ENCODE measurements around the gene HENMT1. TPM values are rescaled to one million over a fixed set of nuclear protein-coding genes. Genes with fewer than 3 reads are reported as not detected.
A peak's percentile ranks its signal among the peaks of the same experiment; 100 is the strongest.

Gene HENMT1
- total and polyA plus RNA-seq, 9 of the 15 experiments (the other 6 are each of a cell fraction or from before 2014, with no cell fraction given) = not detected

GRCh38 chr1:108691942-108692723, 31.2 kb upstream of the HENMT1 start, which contains the start of gene PRPF38B (continued):
- no peak; the same call in 1 of the 2 replicates for TF ChIP-seq NR4A1 (CRISPR knock-in tag; IDR thresholded peaks at IDR 0.05)
- peak; percentile 39; the same call in 1 of the 2 replicates for TF ChIP-seq NR4A1 (tag; IDR thresholded peaks at IDR 0.05)
- no peak for TF ChIP-seq TAF15 (IDR thresholded peaks at IDR 0.05; ENCODE audit: low read depth, low read length)
- TF ChIP-seq FOXP1 (CRISPR knock-in tag; IDR thresholded peaks at IDR 0.05) = no peak
- TF ChIP-seq BHLHE40 (IDR thresholded peaks at IDR 0.05; ENCODE audit: low read length) = peak; percentile 4; the same call in 1 of the 2 replicates
- TF ChIP-seq NR2C1 (IDR thresholded peaks at IDR 0.05) = peak; percentile 80
- no peak; the same call in none of the 2 replicates for TF ChIP-seq NR2C1 (tag; IDR thresholded peaks at IDR 0.05)
- peak; percentile 88 for TF ChIP-seq POLR2AphosphoS2 (IDR thresholded peaks at IDR 0.05; ENCODE audit: low read length)
- TF ChIP-seq SMAD1 (IDR thresholded peaks at IDR 0.05; ENCODE audit: low read depth, low read length, partially characterized antibody) = peak; percentile 84
- no peak for TF ChIP-seq EWSR1 (IDR thresholded peaks at IDR 0.05; ENCODE audit: borderline replicate concordance, low read depth, partially characterized antibody)
- TF ChIP-seq PRPF4 (IDR thresholded peaks at IDR 0.05; ENCODE audit: insufficient read depth, low read depth, low read length, poor library complexity, severe bottlenecking) = no peak
- no peak for TF ChIP-seq THRB (CRISPR knock-in tag; conservative IDR thresholded peaks at IDR 0.05)
- TF ChIP-seq SMARCA4 (IDR thresholded peaks at IDR 0.05) = 0 out of 2 replicates have a peak, but pooled peaks have one; percentile 34
- no peak for TF ChIP-seq MEF2A (IDR thresholded peaks at IDR 0.05; ENCODE audit: control insufficient read depth, low read depth, low read length)
- peak; percentile 36; the same call in 1 of the 2 replicates for TF ChIP-seq FOXJ2 (tag; IDR thresholded peaks at IDR 0.05)
- TF ChIP-seq RBM15 (IDR thresholded peaks at IDR 0.05; ENCODE audit: insufficient read depth, low read length) = no peak
- TF ChIP-seq SIX5 (IDR thresholded peaks at IDR 0.05; ENCODE audit: borderline replicate concordance in 1 of 2, insufficient read depth in 1 of 2, low read depth in 1 of 2, low read length in 2 of 2) = no peak
- TF ChIP-seq HMBOX1 (IDR thresholded peaks at IDR 0.05) = no peak
- no peak for TF ChIP-seq ZSCAN29 (IDR thresholded peaks at IDR 0.05)
- no peak for TF ChIP-seq NCOA2 (IDR thresholded peaks at IDR 0.05; ENCODE audit: partially characterized antibody in 2 of 2)
- no peak for TF ChIP-seq STAT5B (CRISPR knock-in tag; IDR thresholded peaks at IDR 0.05)
- TF ChIP-seq ZNF174 (CRISPR knock-in tag; IDR thresholded peaks at IDR 0.05) = no peak
- TF ChIP-seq RBM25 (IDR thresholded peaks at IDR 0.05; ENCODE audit: low read depth, low read length, severe bottlenecking) = no peak
- peak; percentile 93 to 98 (median 96) for TF ChIP-seq YY1 (IDR thresholded peaks at IDR 0.05; ENCODE audit: borderline replicate concordance in 1 of 3, control insufficient read depth in 1 of 3, extremely low read depth in 1 of 3, insufficient read depth in 3 of 3, insufficient read length in 1 of 3, insufficient replicate concordance in 2 of 3, low read depth in 1 of 3, low read length in 2 of 3)
- no peak for TF ChIP-seq PHB2 (IDR thresholded peaks at IDR 0.05; ENCODE audit: low read depth)
- peak; percentile 52; the same call in 1 of the 2 replicates for TF ChIP-seq ZBTB1 (CRISPR knock-in tag; IDR thresholded peaks at IDR 0.05; ENCODE audit: borderline replicate concordance, low read depth)
- peak; percentile 84 for TF ChIP-seq TAF7 (tag; IDR thresholded peaks at IDR 0.05)
- TF ChIP-seq SIN3B (IDR thresholded peaks at IDR 0.05; ENCODE audit: low read depth) = peak; percentile 58
